Measurements from ENCODE around the gene SMG1. TPM values are rescaled to one million over a fixed set of nuclear protein-coding genes. Genes with fewer than 3 reads are reported as not detected.
"Not testable (repeated sequence)": the region's sequence is repeated elsewhere in the genome, so short reads cannot be mapped to it uniquely, and the experiment has no call there.

The SMG1 gene
- total RNA-seq, 1 donor from 2014 or later, result 49.5 TPM

- not testable (repeated sequence) for ATAC-seq
These were observed 168.1 kb downstream of the SMG1 start for GRCh38 chr16:18757960-18758660.

- not testable (repeated sequence) for ATAC-seq
These were observed 169.6 kb downstream of the SMG1 start for GRCh38 chr16:18756639-18757038.

Other genes starting within 250 kb of the SMG1 start
- 1,438 TPM for gene RPS15A, start 136.1 kb downstream of the SMG1 start, total RNA-seq
- 76.4 TPM for gene ARL6IP1, start 124.9 kb downstream of the SMG1 start, total RNA-seq
- gene TMC7, start 57.5 kb upstream of the SMG1 start, total RNA-seq, result 0.72 TPM
- gene COQ7, start 141.2 kb upstream of the SMG1 start, total RNA-seq, result 12.8 TPM
- 29.2 TPM for gene ITPRIPL2, start 187.6 kb upstream of the SMG1 start, total RNA-seq
- gene SYT17, start 241.8 kb upstream of the SMG1 start, total RNA-seq, result 2.0 TPM